Ishikawa (cell line): ENCODE results near the gene ATP8A2.

Experiments used
- CEBPB ChIP-seq: IDR thresholded peaks from 2 replicates; pipeline ENCODE4 v1.6.1; 2012
- CREB1 ChIP-seq: IDR thresholded peaks from 2 replicates; pipeline ENCODE4 v1.6.1; 2012; ENCODE audit warnings: low read depth
- EGR1 ChIP-seq: IDR thresholded peaks from 2 replicates; pipeline ENCODE4 v1.6.1; 2012
- EP300 ChIP-seq: IDR thresholded peaks from 2 replicates; pipeline ENCODE4 v1.6.1; 2012; ENCODE audit warnings: borderline replicate concordance
- FOXM1 ChIP-seq: IDR thresholded peaks from 2 replicates; pipeline ENCODE4 v1.6.1; 2012; ENCODE audit warnings: low read depth, borderline replicate concordance
- MAX ChIP-seq: IDR thresholded peaks from 2 replicates; pipeline ENCODE4 v1.6.1; 2012
- RAD21 ChIP-seq: IDR thresholded peaks from 2 replicates; pipeline ENCODE4 v1.6.1; 2012; ENCODE audit warnings: low read depth
- REST ChIP-seq: IDR thresholded peaks from 2 replicates; pipeline ENCODE4 v1.6.1; 2012; ENCODE audit warnings: low read depth, mild to moderate bottlenecking
- TAF1 ChIP-seq: IDR thresholded peaks from 2 replicates; pipeline ENCODE4 v1.6.1; 2012; ENCODE audit warnings: low read depth, mild to moderate bottlenecking
- TCF12 ChIP-seq: IDR thresholded peaks from 2 replicates; pipeline ENCODE4 v1.6.1; 2012; ENCODE audit warnings: low read depth
- TEAD4 ChIP-seq: IDR thresholded peaks from 2 replicates; pipeline ENCODE4 v1.6.1; 2012
- USF1 ChIP-seq: IDR thresholded peaks from 2 replicates; pipeline ENCODE4 v1.6.1; 2012
- YY1 ChIP-seq: IDR thresholded peaks from 2 replicates; pipeline ENCODE4 v1.6.1; 2012; ENCODE audit warnings: low read depth

GRCh38 chr13:25771641-25772478, 400.1 kb downstream of the ATP8A2 start:
- TF ChIP-seq RAD21 (no peak), CREB1 (no peak), REST (no peak), EP300 (no peak), TEAD4 (no peak), CEBPB (no peak), YY1 (no peak), USF1 (no peak), TAF1 (no peak), MAX (no peak), TCF12 (no peak), FOXM1 (no peak), EGR1 (no peak)
